NCI-H526 (cell line): ENCODE measurements around the gene C1QTNF3.

ENCODE experiments used
- DNase-seq, 2 experiments: peaks; one replicate each; lab custom pipeline; 2025; lab: John Stamatoyannopoulos, UW

Gene C1QTNF3

DNA sequence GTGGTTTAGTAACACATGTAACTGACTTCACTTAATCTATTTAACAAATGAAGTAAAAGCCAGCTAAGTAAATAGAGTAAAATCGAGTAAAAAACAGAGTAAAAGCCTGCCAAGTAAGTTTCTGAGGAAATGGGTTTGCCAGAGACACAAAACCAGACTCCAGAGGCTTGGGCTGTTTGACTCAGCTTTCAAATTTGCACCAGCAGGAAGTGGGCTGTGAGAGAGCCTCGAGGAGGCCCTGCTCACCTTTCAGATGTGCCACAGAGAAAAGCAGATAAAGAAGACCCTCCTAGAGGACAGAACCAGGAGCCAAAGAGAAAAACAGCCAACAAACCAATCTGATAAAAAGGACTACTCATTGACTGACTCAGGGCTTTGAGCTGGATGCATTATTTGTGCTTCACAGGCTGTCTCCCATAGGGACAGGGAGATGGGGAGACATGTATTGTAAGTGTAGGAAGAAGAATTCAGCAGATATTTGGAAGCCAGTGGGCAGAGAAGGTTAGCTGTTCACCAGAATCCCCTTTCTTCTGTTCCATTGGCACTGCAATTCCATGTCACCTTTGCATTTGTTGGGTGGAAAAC is 20.8 kb downstream of the C1QTNF3 start:
- no peak for DNase-seq

DNA sequence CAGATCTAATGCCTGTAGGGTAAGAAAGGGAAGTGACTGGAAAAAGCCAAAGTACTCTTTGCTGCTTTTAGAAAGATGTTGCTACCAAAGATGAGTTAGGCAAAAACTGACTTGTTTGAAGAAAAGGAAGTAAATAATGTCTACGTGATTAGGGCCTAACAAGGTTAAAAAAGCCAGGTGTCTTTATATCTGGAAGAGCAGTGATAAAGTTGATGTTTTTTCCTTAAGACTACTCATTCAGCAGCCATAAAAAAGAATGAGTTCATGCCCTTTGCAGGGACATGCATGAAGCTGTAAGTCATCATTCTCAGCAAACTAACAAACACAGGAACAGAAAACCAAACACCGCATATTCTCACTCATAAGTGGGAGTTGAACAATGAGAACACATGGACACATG is 21.7 kb downstream of the C1QTNF3 start:
- DNase-seq: no peak

DNA sequence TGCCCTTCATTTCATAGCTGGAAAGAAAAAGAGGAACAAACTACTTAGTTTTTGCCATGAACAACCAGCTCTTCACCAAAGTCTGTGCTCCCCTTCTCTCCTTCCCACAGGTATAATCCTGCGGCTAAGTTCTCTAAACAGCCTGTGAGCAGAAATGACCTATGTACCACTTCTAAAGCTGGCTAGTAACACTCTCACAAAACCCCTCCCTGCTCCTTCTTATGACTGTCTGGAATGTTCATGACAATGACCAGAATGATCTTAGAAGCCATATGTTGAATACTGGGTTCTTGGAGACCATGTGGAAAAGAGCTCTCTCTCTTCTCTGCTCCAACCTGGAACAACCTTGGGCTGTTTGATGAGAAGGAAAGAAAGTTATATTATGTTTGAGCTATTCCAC is 22.3 kb downstream of the C1QTNF3 start:
- DNase-seq: no peak

DNA sequence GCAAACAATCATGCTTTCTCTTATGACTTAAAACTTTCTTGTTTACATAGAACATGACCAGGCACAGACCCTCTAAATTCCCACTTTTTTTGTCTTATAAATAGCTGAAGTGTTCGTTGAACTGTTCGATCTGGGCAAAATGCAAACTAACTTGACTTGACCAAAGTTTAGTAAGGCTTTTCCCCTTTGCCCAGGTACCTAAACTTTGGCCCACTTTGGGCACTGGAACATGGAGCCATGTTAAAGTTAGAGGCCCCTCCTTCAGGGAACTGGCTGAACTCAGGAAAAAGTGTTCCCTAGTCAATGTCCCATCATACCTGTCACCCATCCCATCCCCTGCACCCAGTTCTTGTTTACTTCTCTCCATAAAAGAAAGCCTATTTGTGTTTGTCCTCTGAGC is 25.8 kb downstream of the C1QTNF3 start:
- no peak for DNase-seq

- DNase-seq: no peak
These were observed 26.3 kb downstream of the C1QTNF3 start for GRCh38 chr5:34016750-34017149.

DNA sequence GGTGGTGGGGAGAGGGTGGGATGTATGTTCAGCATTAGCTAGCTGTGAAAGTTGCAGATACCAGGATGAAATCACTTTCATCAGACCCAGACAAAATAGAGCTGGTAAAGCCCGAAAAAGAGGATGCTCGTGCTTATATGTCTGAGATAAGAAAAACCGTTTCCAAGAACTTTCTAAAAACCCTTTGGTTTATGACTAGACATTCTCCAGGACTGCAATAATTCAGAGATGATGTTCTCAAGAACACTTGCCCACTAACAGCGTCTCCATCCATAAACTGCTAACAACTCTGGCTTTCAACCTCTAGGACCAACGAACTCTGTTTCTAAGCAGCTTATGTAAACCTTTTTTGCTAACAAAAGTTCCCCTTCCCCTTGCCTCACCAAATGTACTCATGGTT is 26.8 kb downstream of the C1QTNF3 start:
- DNase-seq: no peak

GRCh38 chr5:34015120-34015822 is 27.7 kb downstream of the C1QTNF3 start:
- no peak for DNase-seq

DNA sequence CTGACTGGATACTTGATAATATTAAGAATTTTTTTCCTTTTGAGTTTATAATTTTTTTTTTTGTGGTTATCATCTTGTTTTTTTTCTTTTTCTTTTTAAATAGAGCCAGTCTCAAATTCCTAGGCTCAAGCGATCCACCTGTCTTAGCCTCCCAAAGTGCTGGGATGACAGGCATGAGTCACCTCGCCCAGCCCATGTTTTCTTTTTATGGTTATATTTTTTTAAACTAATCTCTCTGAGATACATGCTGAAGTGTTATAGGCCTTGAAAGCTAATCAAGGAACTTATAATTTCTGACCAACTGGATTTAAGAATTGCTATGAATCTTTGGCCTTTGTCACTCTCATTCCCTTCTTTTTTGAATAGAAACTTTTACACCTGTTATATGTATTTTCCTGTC is 28.4 kb downstream of the C1QTNF3 start:
- no peak for DNase-seq

DNA sequence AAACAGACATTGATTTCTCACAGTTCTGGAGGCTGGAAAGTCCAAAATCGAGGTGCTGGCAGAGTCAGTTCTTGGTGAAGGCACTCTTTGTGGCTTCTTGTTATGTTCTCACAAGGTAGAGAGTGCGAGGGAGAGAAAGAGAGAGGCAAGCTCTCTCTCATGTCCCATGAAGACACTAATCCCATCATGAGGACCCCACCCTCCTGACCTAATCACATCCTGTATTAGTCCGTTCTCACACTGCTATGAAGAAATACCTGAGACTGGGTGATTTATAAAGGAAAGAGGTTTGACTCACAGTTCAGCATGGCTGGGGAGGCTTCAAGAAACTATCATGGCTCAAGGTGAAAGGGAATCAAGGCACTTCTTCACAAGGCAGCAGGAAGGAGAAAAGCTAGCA is 29.5 kb downstream of the C1QTNF3 start:
- no peak for DNase-seq

GRCh38 chr5:34012791-34013190 is 30.2 kb downstream of the C1QTNF3 start:
- no peak for DNase-seq

GRCh38 chr5:34011536-34011935 is 31.5 kb downstream of the C1QTNF3 start:
- DNase-seq: no peak

GRCh38 chr5:34010146-34010545 is 32.9 kb downstream of the C1QTNF3 start:
- peak; percentile 59 to 72 for DNase-seq

DNA sequence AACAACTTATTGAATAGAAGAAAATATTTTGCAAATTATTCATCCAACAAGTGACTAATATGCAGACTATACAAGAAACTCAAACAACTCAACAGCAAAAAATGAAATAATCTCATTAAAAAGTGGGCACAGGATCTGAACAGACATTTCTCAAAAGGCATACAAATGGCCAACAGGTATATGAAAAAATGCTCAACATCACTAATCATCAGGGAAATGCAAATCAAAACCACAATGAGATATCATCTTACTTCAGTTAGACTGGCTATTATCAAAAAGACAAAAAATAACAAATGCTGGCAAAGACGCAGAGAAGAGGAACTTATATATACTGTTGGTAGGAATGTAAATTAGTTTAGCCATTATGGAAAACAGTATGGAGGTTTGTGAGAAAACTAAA is 33.4 kb downstream of the C1QTNF3 start:
- peak; percentile 87 to 90 for DNase-seq

- peak; percentile 30 to 48 for DNase-seq
These were observed 34.2 kb downstream of the C1QTNF3 start for GRCh38 chr5:34008802-34009201.

GRCh38 chr5:34007621-34008600 is 35.1 kb downstream of the C1QTNF3 start, which contains the start of gene AMACR:
AMACR (minus strand) TSS chr5:34008050; CDS start chr5:34008019, 31 bp downstream.
- DNase-seq: peak; percentile 94 to 99

DNA sequence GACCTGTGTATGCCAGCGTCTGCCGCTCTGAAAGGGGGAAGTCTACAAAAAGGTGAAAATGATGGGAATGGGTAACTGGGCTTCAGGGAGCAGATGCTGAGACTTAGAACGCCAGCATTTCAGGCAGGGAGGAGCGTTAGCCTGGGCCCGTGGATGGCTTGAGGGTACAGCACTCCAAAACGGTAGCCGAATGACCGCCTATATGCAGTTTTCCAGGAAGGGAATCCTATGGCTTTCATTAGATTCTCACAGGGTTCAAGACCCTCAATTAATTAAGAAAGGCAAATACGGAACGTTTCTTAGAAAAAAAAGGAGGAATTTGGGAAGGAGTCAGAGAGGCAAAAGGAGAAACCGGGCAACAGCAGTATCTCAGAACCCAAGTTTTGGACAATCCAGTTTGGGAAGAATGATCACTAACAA is 35.8 kb downstream of the C1QTNF3 start:
- peak in 1 of 2 experiments; percentile 52 for DNase-seq

GRCh38 chr5:34005681-34006080 is 37.3 kb downstream of the C1QTNF3 start:
- DNase-seq: no peak

DNA sequence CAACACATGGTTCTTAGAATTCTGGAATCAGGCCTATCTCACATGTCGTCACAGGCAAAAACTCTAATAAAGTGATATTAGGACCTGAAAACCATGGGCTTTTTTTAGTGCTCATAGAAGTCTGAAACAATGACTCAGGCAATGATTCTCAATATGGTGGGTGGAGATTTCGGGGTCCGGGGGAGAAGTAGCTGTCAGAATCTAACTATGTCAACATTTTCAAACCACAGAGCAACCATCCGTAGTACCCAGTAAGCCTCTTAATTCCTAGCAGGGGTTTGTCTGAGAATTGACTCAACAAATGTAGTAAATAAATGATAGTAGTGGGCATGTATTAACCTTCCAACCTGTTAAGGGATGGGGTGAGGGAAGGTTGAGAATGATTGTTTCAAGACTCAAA is 37.8 kb downstream of the C1QTNF3 start:
- no peak for DNase-seq

DNA sequence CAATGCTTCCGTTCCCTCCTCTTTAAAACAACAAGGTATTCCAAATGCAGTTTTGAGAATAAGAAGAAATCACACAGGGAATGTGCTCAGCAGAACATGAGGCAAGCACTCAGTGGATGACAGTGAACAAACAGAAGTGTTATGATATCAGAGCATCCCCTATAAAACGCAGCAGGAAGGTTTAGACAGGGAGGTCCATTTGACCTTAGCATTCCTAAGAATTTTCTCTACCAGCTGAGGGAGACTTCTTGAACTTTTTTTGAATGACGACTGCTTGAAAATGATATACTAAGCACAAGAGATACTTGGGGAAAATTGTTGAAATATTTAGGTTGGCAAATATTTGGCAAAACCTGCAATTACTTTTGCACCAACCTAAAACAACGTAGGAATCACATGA is 39.1 kb downstream of the C1QTNF3 start:
- no peak for DNase-seq

GRCh38 chr5:34002629-34003328 is 40.2 kb downstream of the C1QTNF3 start:
- no peak for DNase-seq

DNA sequence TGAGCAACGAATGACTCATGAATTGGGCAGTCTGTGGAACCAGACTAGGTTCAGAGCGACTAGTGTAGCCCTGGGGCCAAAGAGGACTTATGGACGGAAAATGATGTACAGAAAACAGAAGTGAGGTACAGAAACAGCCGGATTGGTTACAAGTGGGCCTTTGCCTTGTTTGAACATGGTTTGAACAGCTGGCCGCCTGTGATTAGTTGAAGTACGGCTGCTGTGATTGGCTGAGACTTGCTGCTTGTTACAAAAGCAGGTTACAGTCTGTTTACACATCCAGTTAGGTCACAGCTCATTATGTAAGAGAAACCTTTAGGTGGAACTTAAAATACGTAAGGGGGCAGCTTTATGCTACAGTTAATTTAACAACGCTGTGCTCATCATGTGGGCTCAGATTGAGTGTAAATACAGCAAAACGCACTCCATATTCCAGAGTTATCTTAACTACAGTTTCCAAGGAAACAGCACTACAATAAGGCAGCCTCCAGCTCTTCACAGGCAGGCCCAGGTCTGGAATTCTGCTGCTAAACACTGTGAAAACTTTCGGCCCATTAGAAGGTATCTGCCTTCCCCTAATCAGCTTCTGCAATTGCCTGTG is 41.7 kb downstream of the C1QTNF3 start:
- DNase-seq: no peak

GRCh38 chr5:33999978-34000377 is 43.0 kb downstream of the C1QTNF3 start:
- no peak for DNase-seq
